ENCODE data around the gene OR10H3. TPM values are rescaled to one million over a fixed set of nuclear protein-coding genes. Genes with fewer than 3 reads are reported as not detected.

Gene OR10H3
- total and polyA plus RNA-seq, 9 donors = not detected

DNA sequence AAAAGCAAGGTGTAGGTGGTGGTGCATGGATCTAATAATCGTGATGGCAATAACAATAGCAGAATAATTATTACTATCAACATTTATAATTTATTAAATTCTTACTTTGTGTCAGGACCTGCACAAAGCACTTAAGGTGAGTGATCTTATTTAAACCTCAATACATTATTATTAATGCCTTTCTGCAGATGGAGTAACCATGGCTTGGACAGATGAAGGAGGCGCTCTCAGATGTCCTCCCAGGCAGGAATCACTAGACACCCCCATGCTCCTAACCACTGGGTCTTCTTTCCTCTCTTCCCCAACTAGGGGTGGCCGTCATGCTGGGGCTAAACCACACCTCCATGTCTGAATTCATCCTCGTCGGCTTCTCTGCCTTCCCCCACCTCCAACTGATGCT is 10.1 kb upstream of the OR10H3 start, which contains the start of gene OR10H2:
OR10H2 (plus strand) TSS at position 301 of the 400 bp plus-strand sequence; CDS start at position 321, 20 bp downstream.
- Histone ChIP-seq H3K27ac (no peak within 1 kb of the TSS), H3K4me1 (ENCODE audit: insufficient read depth) (no peaks in the 10 kb centered on the region), H3K9me3 (no peaks in the 10 kb centered on the region), H3K27me3 (no peaks in the 10 kb centered on the region), H3K4me3 (no peak within 1 kb of the TSS), H3K36me3 (no peaks in the 10 kb centered on the region)
- TF ChIP-seq POLR2A (IDR thresholded peaks at IDR 0.05) = no peak
- TF ChIP-seq, protein P1, sequence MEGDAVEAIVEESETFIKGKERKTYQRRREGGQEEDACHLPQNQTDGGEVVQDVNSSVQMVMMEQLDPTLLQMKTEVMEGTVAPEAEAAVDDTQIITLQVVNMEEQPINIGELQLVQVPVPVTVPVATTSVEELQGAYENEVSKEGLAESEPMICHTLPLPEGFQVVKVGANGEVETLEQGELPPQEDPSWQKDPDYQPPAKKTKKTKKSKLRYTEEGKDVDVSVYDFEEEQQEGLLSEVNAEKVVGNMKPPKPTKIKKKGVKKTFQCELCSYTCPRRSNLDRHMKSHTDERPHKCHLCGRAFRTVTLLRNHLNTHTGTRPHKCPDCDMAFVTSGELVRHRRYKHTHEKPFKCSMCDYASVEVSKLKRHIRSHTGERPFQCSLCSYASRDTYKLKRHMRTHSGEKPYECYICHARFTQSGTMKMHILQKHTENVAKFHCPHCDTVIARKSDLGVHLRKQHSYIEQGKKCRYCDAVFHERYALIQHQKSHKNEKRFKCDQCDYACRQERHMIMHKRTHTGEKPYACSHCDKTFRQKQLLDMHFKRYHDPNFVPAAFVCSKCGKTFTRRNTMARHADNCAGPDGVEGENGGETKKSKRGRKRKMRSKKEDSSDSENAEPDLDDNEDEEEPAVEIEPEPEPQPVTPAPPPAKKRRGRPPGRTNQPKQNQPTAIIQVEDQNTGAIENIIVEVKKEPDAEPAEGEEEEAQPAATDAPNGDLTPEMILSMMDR (IDR thresholded peaks at IDR 0.05) = no peak
- no peak for TF ChIP-seq EP300 (IDR thresholded peaks at IDR 0.05)
- intact Hi-C loops (cut with DNase I) = no loop called here
- 72 to 83% (median 74%) methylated on average over 5 of the region's 5 CpGs for WGBS, 3 donors
- no peak for DNase-seq

DNA sequence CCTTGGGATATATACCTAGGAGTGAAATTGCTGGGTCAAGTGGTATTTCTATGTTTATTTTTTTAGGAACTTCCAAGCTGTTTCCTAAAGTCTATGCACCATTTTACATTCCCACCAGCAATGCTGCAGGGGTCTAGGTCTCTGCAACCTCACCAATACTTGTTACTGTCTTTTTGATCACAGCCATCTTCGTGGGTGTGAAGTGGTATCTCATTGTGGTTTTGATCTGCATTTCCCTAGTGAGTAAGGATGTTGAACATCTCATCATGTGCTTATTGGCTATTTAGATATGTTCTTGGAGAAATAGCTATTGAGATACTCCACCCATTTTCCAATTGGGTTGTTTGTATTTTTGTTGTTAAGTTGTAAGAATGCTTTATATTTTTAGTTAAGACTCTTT is 7.2 kb upstream of the OR10H3 start:
- no peaks in the 10 kb centered on the region for H3K27me3 ChIP-seq
- intact Hi-C loops (cut with DNase I) = no loop called here
- H3K36me3 ChIP-seq = no peaks in the 10 kb centered on the region
- WGBS, 3 donors = 30 to 46% (median 46%) methylated on average over 1 of the region's 1 CpG
- no peak overlapping the region for H3K4me3 ChIP-seq
- H3K9me3 ChIP-seq = no peaks in the 10 kb centered on the region
- TF ChIP-seq POLR2A (IDR thresholded peaks at IDR 0.05) (no peak), EP300 (IDR thresholded peaks at IDR 0.05) (no peak)
- TF ChIP-seq, protein P1 (IDR thresholded peaks at IDR 0.05) = no peak
- no peaks in the 10 kb centered on the region for H3K4me1 ChIP-seq (ENCODE audit: insufficient read depth)
- DNase-seq = no peak
- H3K27ac ChIP-seq = no peak overlapping the region

DNA sequence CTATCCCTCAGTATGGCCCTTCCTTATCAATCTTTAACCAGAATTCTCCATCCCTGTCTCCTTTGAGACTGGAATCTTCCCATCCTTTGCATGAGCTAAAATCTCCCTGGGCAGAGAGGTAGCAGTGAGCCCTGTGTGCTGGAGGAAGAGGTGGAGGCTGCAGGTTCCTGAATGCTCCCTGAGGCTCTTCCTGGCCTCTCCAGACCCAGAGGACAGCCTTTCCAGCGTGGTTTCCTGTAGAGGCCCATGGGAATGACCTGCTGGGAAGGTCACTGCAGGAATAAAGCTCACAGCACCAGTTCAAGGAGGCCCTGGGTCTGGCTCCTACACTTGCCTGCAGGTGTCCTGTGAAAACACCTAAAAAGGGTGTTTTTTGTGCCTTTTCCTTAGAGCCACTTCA is 5.4 kb upstream of the OR10H3 start:
- TF ChIP-seq, protein P1 (IDR thresholded peaks at IDR 0.05) = no peak
- TF ChIP-seq EP300 (IDR thresholded peaks at IDR 0.05) = no peak
- no peak for TF ChIP-seq POLR2A (IDR thresholded peaks at IDR 0.05)
- 18 to 38% (median 38%) methylated on average over 1 of the region's 1 CpG for WGBS, 3 donors

DNA sequence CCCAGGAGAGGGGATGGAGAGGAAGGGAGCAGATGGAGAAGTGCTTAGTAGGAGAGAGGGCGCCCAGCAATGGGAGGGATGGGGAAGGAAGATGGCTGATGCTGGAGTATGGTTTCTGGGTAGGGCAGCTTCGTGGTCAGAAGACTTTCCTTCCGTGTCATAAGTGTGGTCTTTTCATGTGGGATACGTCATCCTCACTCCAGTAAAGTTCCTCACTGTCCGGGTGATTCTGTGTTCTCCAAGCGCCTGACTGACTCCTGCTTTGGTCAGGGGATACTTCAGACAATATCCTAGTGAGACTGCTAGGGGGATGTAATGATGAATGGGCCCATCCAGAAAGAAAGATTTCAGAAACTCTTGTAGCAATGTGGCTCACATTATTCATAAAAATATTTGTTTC is 3.9 kb upstream of the OR10H3 start:
- no peak for DNase-seq
- H3K9me3 ChIP-seq = no peaks in the 10 kb centered on the region
- intact Hi-C loops (cut with DNase I) = no loop called here
- H3K27me3 ChIP-seq = no peaks in the 10 kb centered on the region
- TF ChIP-seq, protein P1 (IDR thresholded peaks at IDR 0.05) = no peak
- TF ChIP-seq EP300 (IDR thresholded peaks at IDR 0.05) (no peak), POLR2A (IDR thresholded peaks at IDR 0.05) (no peak)
- no peak overlapping the region for H3K4me3 ChIP-seq
- no peaks in the 10 kb centered on the region for H3K36me3 ChIP-seq
- H3K27ac ChIP-seq = no peak overlapping the region
- 55 to 61% (median 56%) methylated on average over 6 of the region's 6 CpGs for WGBS, 3 donors
- no peaks in the 10 kb centered on the region for H3K4me1 ChIP-seq (ENCODE audit: insufficient read depth)

More for the DNA sequence above, 5.4 kb upstream of the OR10H3 start:
- H3K9me3 ChIP-seq = no peaks in the 10 kb centered on the region
- no peaks in the 10 kb centered on the region for H3K36me3 ChIP-seq
- no peak for DNase-seq
- intact Hi-C loops (cut with DNase I) = no loop called here
- no peak overlapping the region for H3K4me3 ChIP-seq
- no peak overlapping the region for H3K27ac ChIP-seq
- H3K4me1 ChIP-seq (ENCODE audit: insufficient read depth) = no peaks in the 10 kb centered on the region
- H3K27me3 ChIP-seq = no peaks in the 10 kb centered on the region

All from ovary (tissue), 9 donors.